ENCODE data around the gene BIK.

- TF ChIP-seq CTCF (conservative IDR thresholded peaks at IDR 0.05; ENCODE audit: low read depth, low read length) (no peak), EZH2 (IDR thresholded peaks at IDR 0.05; ENCODE audit: borderline replicate concordance, low read depth, low read length, poor library complexity, severe bottlenecking) (no peak)
Measured at GRCh38 chr22:43171607-43172006, 61.1 kb downstream of the BIK start.
